NCI-H526 (cell line): ENCODE data around the gene CPM.
"Not testable (repeated sequence)": the region's sequence is repeated elsewhere in the genome, so short reads cannot be mapped to it uniquely, and the experiment has no call there.

Experiments
- DNase-seq, 2 experiments: peaks; one replicate each; lab custom pipeline; 2025; lab: John Stamatoyannopoulos, UW

Gene CPM

DNA sequence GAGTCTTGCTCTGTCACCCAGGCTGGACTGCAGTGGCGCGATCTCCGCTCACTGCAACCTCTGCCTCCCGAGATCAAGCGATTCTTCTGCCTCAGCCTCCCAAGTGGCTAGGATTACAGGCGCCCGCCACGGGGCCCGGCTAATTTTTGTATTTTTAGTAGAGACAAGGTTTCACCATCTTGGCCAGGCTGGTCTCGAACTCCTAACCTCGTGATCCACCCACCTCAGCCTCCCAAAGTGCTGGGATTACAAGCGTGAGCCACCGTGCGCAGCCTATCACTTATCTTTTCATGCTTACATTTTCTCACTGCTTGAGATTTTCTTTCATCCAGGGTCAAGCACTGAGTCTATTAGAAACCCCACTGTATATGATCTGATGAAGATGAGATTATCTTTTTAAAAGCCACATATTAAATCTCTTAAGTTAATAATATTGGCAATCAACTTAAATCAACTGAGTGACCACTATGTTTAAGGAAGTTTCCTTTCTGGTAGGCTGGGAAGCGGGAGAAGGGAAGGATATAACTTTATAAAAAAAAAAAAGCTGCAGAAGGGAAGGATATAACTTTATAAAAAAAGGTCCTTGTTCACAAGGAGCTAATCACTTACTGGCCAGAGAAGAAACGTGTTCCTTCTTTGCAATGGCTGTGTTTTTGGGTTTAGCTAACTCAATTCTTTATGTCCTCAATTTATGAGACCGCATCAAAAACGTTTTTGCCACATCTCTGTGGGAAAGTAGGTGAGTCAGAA is 126.3 kb downstream of the CPM start:
- DNase-seq: no peak

DNA sequence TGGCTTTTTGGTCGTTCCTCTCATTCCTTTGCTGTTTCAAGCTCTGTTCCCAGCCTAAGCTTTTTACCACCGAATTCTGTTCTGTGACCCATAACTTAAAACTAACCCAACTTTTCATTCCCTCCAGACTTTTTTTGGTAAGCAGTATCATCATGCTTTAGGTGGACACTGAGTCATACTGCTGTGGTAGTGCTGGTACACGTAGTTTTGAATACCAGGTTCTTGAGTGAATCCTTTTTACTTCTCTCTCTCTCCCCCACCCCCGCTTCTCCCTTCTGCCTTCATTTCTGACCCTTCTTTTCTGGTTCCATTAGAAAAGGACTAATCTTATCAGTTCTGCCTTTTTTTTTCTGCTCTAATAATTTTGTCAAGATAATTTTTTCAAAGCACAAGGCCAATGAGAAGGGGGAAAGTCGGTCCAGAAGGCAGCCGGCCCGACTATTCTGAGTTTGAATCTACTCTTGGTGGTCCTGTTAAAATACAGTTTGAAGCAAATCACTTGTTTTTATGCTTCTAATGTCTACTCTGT is 127.3 kb downstream of the CPM start:
- DNase-seq: no peak

DNA sequence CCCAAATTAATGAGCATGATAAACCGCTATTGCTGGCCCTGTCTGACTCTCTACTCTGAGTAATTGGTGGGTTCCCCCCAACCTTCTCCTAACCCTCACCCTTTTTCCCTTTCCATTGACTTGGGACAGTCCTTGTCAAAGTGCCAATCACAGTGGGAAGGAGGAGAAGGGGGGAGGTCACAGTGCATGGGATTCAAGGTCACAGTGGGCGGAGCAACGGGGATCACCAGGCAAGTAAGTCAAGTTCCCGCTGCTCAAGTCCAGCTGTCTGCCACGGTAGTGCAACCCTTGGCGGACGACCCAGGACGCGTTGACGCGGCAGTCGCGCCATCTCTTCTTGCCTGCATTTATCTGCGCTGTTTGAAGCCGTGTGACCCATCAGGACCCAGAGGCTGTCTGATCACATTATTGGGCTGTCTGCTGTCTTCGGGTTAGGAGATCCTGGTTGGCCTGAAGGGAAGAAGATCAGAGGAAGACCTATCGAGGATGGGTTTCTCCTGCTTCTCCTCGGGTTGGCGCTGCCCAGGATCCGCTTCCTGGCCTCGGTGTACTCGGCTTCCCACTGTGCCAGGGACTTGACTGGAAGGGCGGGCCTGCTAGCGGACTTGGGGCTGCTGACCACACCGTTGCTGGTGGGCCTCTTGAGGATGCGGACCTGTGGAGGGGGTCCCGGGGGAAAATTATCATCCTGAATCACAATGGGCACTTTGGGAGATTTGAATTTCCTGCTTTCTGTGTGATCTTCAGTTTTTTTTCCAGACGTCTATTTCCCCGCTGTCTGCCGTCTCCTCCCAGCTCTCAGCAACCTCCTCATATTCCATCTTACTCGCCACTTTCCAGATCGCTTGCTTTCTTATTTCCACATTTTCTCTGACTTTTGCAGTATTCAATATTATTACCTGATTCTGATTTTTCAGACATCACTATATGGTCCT is 128.0 kb downstream of the CPM start:
- no peak for DNase-seq

DNA sequence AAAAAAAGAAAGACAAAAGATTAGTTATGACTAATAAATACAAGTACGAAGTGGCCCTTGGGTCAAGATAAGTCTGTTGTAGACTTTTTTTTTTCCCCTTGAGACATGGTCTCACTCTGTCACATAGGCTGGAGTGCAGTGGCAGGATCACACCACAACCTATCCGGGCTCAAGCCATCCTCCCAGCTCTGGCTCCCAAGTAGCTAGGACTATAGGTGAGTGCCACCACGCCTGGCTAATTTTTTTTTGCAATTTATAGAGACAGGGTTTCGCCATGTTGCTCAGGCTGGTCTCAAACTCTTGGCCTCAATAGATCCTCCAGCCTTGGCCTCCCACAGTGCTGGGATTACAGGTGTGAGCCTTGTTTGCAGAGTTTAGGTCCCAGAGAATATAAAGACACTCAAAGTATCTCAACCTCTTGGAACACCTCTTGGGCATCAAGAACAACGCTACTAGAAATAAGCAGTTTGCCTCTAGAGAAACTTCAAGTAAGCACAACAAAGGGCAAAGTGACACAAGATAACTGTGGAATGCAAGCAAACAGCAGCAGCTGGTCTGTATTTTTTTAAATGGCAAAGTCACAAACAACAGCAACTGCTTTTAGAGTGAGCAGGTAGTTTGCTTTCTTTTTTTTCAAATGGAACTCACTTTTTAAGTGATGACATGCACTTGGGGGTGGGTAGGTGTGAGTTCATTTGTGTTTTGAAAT is 128.9 kb downstream of the CPM start:
- DNase-seq: no peak

DNA sequence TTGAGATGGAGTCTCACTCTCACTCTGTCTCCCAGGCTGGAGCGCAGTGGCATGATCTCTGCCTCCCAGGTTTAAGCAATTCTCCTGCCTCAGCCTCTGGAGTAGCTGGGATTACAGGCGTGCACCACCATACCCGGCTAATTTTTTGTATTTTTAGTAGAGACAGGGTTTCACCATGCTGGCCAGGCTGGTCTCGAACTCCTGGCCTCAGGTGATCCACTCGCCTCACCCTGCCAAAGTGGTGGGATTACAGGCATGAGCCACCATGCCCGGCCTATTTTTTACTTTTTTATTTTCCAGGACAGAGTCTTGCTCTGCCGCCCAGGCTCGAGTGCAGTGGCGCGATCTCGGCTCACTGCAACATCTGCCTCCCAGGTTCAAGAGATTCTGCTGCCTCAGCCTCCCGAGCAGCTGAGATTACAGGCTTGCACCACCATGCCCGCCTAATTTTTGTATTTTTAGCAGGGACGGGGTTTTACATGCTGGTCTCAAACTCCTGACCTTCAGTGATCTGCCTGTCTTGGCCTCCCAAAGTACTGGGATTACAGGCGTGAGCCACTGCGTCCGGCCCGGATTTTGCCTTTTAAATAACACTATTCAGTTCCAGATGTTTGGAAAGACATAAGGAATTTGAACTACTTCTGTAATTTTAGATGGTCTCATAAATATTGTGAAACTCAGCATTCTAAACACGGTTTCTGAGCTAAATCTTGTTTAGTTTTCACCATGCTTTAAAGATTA is 129.9 kb downstream of the CPM start:
- not testable (repeated sequence) for DNase-seq

DNA sequence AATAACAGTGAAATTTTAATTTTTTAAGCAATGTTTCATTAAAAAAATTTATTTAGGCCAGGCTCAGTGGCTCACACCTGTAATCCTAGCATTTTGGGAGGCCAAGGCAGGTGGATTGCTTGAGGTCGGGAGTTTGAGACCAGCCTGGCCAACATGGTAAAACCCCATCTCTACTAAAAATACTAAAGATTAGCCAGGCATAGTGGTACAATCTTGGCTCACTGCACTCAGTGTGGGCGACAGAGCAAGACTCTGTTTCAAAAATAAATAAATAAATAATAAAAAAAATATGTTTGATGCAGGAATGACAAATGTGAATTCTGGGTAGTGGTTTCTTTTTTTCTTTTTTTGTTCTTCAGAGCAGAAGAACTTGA is 130.6 kb downstream of the CPM start:
- not testable (repeated sequence) for DNase-seq
